IMR-90 (cell line): ENCODE data around the gene MARK4. TPM values are rescaled to one million over a fixed set of nuclear protein-coding genes. Genes with fewer than 3 reads are reported as not detected.

Experiments
- ATAC-seq: fragments of 200-7000 bp; cut with Tn5 transposase; 2 replicates; pipeline ENCODE4 v1.9.1; 2020; ENCODE audit warnings: low read depth, mild to moderate bottlenecking, moderate library complexity
- BruUV-seq: library from RNA; stranded (reverse); fragments of 400-500 nt; replicated peaks from 2 replicates; lab custom pipeline; 2021; lab: Mats Ljungman, UMichigan
- CTCF ChIA-PET: fragments of 300-600 bp; formaldehyde crosslinking; extraction: SDS; loops from one replicate; lab custom pipeline; 2021; ENCODE audit warnings: antibody characterized with exemption; lab: Yijun Ruan, JAX
- POLR2A ChIA-PET: fragments of 300-600 bp; sonication (Branson Sonifier 250); formaldehyde crosslinking; loops from one replicate; lab custom pipeline; 2022; ENCODE audit warnings: antibody characterized with exemption; ENCODE audit not compliant: unreplicated experiment; lab: Charles Lee
- DNase-seq: peaks from one replicate; pipeline ENCODE4 v3.0.0; 2013
- H2AFZ ChIP-seq: replicated peaks from 2 replicates; pipeline ENCODE3; 2013; ENCODE audit warnings: low read length, mild to moderate bottlenecking; ENCODE audit not compliant: poor library complexity
- H2AK5ac ChIP-seq: 2 replicates; pipeline ENCODE4 v1.6.1; 2013; ENCODE audit warnings: low read depth, low read length, inconsistent platforms
- H2AK9ac ChIP-seq: replicated peaks from 2 replicates; pipeline ENCODE3; 2013; ENCODE audit warnings: mild to moderate bottlenecking, low read depth, low read length, moderate library complexity; ENCODE audit not compliant: poor library complexity
- H2BK120ac ChIP-seq: 2 replicates; pipeline ENCODE4 v1.6.1; 2013; ENCODE audit warnings: low read depth, low read length, inconsistent platforms
- H2BK15ac ChIP-seq: 3 replicates; pipeline ENCODE4 v1.6.1; 2013; ENCODE audit warnings: low read depth, low read length, inconsistent platforms
- H2BK20ac ChIP-seq: 2 replicates; pipeline ENCODE4 v1.6.1; 2013; ENCODE audit warnings: low read depth, mild to moderate bottlenecking, inconsistent platforms, low read length, moderate library complexity
- H2BK5ac ChIP-seq: 2 replicates; pipeline ENCODE4 v1.6.1; 2013; ENCODE audit warnings: mild to moderate bottlenecking, low read depth, low read length, inconsistent platforms; ENCODE audit not compliant: poor library complexity, severe bottlenecking
- H3K14ac ChIP-seq: replicated peaks from 2 replicates; pipeline ENCODE4 v1.6.1; 2013; ENCODE audit warnings: low read depth, low read length, inconsistent platforms
- H3K18ac ChIP-seq: 2 replicates; pipeline ENCODE4 v1.6.1; 2013; ENCODE audit warnings: low read depth, low read length, control low read depth
- H3K23ac ChIP-seq: 2 replicates; pipeline ENCODE4 v1.6.1; 2013; ENCODE audit warnings: low read depth, low read length, inconsistent platforms
- H3K27ac ChIP-seq: 2 replicates; pipeline ENCODE4 v1.5.1; 2013; ENCODE audit warnings: mild to moderate bottlenecking, control low read depth, low read length; ENCODE audit not compliant: insufficient read depth
- H3K27me3 ChIP-seq: 2 replicates; pipeline ENCODE4 v1.6.1; 2013; ENCODE audit warnings: low read length; ENCODE audit not compliant: control insufficient read depth, insufficient read depth
- H3K36me3 ChIP-seq: 2 replicates; pipeline ENCODE4 v1.6.1; 2013; ENCODE audit warnings: low read length, mixed read lengths; ENCODE audit not compliant: control insufficient read depth, insufficient read depth
- H3K4ac ChIP-seq: 2 replicates; pipeline ENCODE4 v1.6.1; 2013; ENCODE audit warnings: low read depth, low read length, inconsistent platforms
- H3K4me1 ChIP-seq: 2 replicates; pipeline ENCODE4 v1.6.1; 2013; ENCODE audit warnings: low read length, mixed read lengths; ENCODE audit not compliant: control insufficient read depth, insufficient read depth
- H3K4me2 ChIP-seq: 2 replicates; pipeline ENCODE4 v1.6.1; 2013; ENCODE audit warnings: low read depth, mild to moderate bottlenecking, control low read depth, low read length, moderate library complexity
- H3K4me3 ChIP-seq: 2 replicates; pipeline ENCODE4 v1.5.1; 2013; ENCODE audit warnings: low read depth, mild to moderate bottlenecking, control low read depth, low read length, moderate library complexity; ENCODE audit not compliant: insufficient read depth
- H3K56ac ChIP-seq: 2 replicates; pipeline ENCODE4 v1.6.1; 2013; ENCODE audit warnings: low read length, inconsistent platforms; ENCODE audit not compliant: insufficient read depth; ENCODE audit errors: extremely low read depth
- H3K79me1 ChIP-seq, 2 experiments: 2 replicates each; pipeline ENCODE4 v1.6.1; 2013; ENCODE audit warnings: low read length in 2 of 2, inconsistent platforms in 1 of 2, low read depth in 1 of 2
- H3K9ac ChIP-seq: 2 replicates; pipeline ENCODE4 v1.6.1; 2013; ENCODE audit warnings: low read depth, low read length, control low read depth
- H3K9me1 ChIP-seq: 2 replicates; pipeline ENCODE4 v1.6.1; 2013; ENCODE audit warnings: low read length, inconsistent platforms; ENCODE audit not compliant: insufficient read depth
- H3K9me3 ChIP-seq: 2 replicates; pipeline ENCODE4 v1.6.1; 2013; ENCODE audit warnings: low read length; ENCODE audit not compliant: control insufficient read depth, insufficient read depth
- H4K20me1 ChIP-seq: 2 replicates; pipeline ENCODE4 v1.6.1; 2013; ENCODE audit warnings: low read length, inconsistent platforms; ENCODE audit not compliant: insufficient read depth
- H4K5ac ChIP-seq: 2 replicates; pipeline ENCODE4 v1.6.1; 2013; ENCODE audit warnings: mild to moderate bottlenecking, low read depth, low read length, control low read depth
- H4K8ac ChIP-seq, 2 experiments: 2 replicates each; pipeline ENCODE4 v1.6.1; 2013; ENCODE audit warnings: low read depth in 2 of 2, low read length in 2 of 2, control low read depth in 1 of 2, inconsistent platforms in 1 of 2
- H4K91ac ChIP-seq: 2 replicates; pipeline ENCODE4 v1.6.1; 2013; ENCODE audit warnings: low read depth, low read length, inconsistent platforms; ENCODE audit not compliant: insufficient read depth
- CEBPB ChIP-seq: IDR thresholded peaks from 2 replicates; pipeline ENCODE4 v1.6.1; 2012; ENCODE audit warnings: low read depth, low read length, improper control_type of control experiment
- FOS ChIP-seq: fragments of 150-350 bp; IDR thresholded peaks from 2 replicates; pipeline ENCODE4 v1.6.1; 2016; ENCODE audit warnings: low read depth, low read length
- MAFK ChIP-seq: IDR thresholded peaks from 2 replicates; pipeline ENCODE4 v1.6.1; 2012; ENCODE audit warnings: low read depth, low read length, improper control_type of control experiment
- MAZ ChIP-seq: IDR thresholded peaks from 2 replicates; pipeline ENCODE4 v1.6.1; 2012; ENCODE audit warnings: low read depth, mild to moderate bottlenecking, low read length, improper control_type of control experiment, moderate library complexity, borderline replicate concordance
- MXI1 ChIP-seq: IDR thresholded peaks from 2 replicates; pipeline ENCODE4 v1.6.1; 2012; ENCODE audit warnings: low read depth, mild to moderate bottlenecking, low read length, moderate library complexity, borderline replicate concordance
- NFE2L2 ChIP-seq: fragments of 150-350 bp; IDR thresholded peaks from 2 replicates; pipeline ENCODE4 v1.6.1; 2016; ENCODE audit warnings: low read depth, mild to moderate bottlenecking, low read length
- RAD21 ChIP-seq: IDR thresholded peaks from 2 replicates; pipeline ENCODE4 v1.6.1; 2012; ENCODE audit warnings: low read length, improper control_type of control experiment
- RCOR1 ChIP-seq: IDR thresholded peaks from 2 replicates; pipeline ENCODE4 v1.6.1; 2012; ENCODE audit warnings: mild to moderate bottlenecking, low read length, improper control_type of control experiment; ENCODE audit not compliant: insufficient replicate concordance
- RFX5 ChIP-seq: IDR thresholded peaks from 2 replicates; pipeline ENCODE4 v1.8.0; 2012; ENCODE audit warnings: low read depth, mild to moderate bottlenecking, low read length, moderate library complexity
- WGBS, 2 experiments: methylation state at CpG; one replicate each; pipeline versions ENCODE4 v1.1.5 to v1.1.7; 2013; ENCODE audit warnings: missing lambda C conversion rate in 2 of 2; ENCODE audit not compliant: insufficient read length in 1 of 2; ENCODE audit errors: extremely low coverage in 2 of 2; 5-methylcytosine and 5-hydroxymethylcytosine counted together
- dilution Hi-C: fragments of 300-500 bp; cut with HindIII; formaldehyde crosslinking; loops from one replicate; pipeline ENCODE4 v1.14.3; 2018; ENCODE audit warnings: low sequenced_read_pairs; ENCODE audit not compliant: unreplicated experiment
- in situ Hi-C: fragments of 300-500 bp; cut with MboI; formaldehyde crosslinking; loops from 3 replicates; pipeline ENCODE4 v1.14.3; 2019; ENCODE audit warnings: low sequenced_read_pairs, inconsistent platforms, mixed read lengths
- intact Hi-C: fragments of 100-400 bp; cut with micrococcal nuclease; formaldehyde crosslinking; loops from 2 replicates; pipeline ENCODE4 v1.10.0; 2022
- polyA plus RNA-seq, 3 experiments: library from polyadenylated mRNA; depleted of rRNA; stranded (reverse); fragments of >200 nt; gene quantifications; 2 replicates each; pipeline ENCODE4 v1.2.3, GENCODE V29; 2012; ENCODE audit warnings: low replicate concordance in 1 of 3
- total RNA-seq: library from RNA; depleted of rRNA; stranded (reverse); fragments of >200 nt; gene quantifications from 2 replicates; pipeline ENCODE4 v1.2.3, GENCODE V29; 2012
- TF ChIP-seq, protein P1 (sequence below): fragments of 150-350 bp; IDR thresholded peaks from 2 replicates; pipeline ENCODE4 v1.6.1; 2017; ENCODE audit warnings: mild to moderate bottlenecking, antibody characterized with exemption, low read length, low read depth

Gene MARK4
- total and polyA plus RNA-seq, 2 of the 4 experiments (the other 2 are of a cell fraction), result 11.3 to 20.7 TPM

DNA sequence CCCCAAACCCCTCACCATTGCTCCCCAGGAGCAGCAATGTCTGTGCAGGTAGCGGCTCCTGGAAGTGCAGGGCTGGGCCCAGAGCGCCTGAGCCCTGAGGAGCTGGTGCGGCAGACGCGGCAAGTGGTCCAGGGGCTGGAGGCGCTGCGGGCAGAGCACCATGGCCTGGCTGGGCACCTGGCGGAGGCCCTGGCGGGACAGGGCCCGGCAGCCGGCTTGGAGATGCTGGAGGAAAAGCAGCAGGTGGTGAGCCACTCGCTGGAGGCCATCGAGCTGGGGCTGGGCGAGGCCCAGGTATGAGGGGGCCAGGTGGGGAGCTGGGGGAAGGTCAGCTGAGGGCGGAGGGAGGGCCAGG lies 94.4 kb downstream of the MARK4 start:
- Histone ChIP-seq H2AK5ac (no peak overlapping the region), H3K4ac (no peak overlapping the region), H3K27me3 (peaks cover 17% of the 10 kb centered on the region), H4K91ac (no peak overlapping the region), H3K9me1 (peaks cover 2% of the 10 kb centered on the region; the same call in 1 of the 2 replicates), H3K4me2 (no peak overlapping the region), H3K4me3 (no peak overlapping the region), H3K36me3 (peaks cover 2% of the 10 kb centered on the region; the same call in 1 of the 2 replicates), H3K79me1 (no peaks in the 10 kb centered on the region), H3K14ac (no peak overlapping the region), H2AK9ac (no peak overlapping the region), H2AFZ (no peak overlapping the region), H3K9me3 (no peaks in the 10 kb centered on the region), H3K27ac (no peak overlapping the region), H4K8ac (no peak overlapping the region), H3K56ac (no peak overlapping the region), H3K9ac (no peak overlapping the region), H2BK120ac (no peak overlapping the region), H3K4me1 (no peaks in the 10 kb centered on the region), H2BK15ac (no peak overlapping the region), H3K23ac (no peak overlapping the region), H2BK20ac (no peak overlapping the region), H3K18ac (no peak overlapping the region), H4K20me1 (peaks cover 8% of the 10 kb centered on the region), H4K5ac (no peak overlapping the region), H2BK5ac (no peak overlapping the region)
- TF ChIP-seq MXI1 (no peak), RCOR1 (no peak), MAFK (no peak), NFE2L2 (no peak), MAZ (no peak), FOS (no peak), CEBPB (no peak), RAD21 (no peak), RFX5 (no peak)
- TF ChIP-seq, protein P1, sequence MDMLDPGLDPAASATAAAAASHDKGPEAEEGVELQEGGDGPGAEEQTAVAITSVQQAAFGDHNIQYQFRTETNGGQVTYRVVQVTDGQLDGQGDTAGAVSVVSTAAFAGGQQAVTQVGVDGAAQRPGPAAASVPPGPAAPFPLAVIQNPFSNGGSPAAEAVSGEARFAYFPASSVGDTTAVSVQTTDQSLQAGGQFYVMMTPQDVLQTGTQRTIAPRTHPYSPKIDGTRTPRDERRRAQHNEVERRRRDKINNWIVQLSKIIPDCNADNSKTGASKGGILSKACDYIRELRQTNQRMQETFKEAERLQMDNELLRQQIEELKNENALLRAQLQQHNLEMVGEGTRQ, result no peak
- DNase-seq (no peak), ATAC-seq (no peak)
- dilution Hi-C loops (no loop called here), in situ Hi-C loops (no loop called here), intact Hi-C loops (no loop called here)
- ChIA-PET CTCF (no interaction called here), POLR2A (no interaction called here)
- no TSS peak for BruUV-seq
- WGBS, 2 experiments, result 79% methylated on average over 13 of the region's 15 CpGs; no CpG with 5 or more reads in 1 of the 2 experiments
